Fibroblast of upper back skin (primary cell): ENCODE data around the gene MRPS31.
A peak's percentile ranks its signal among the peaks of the same experiment; 100 is the strongest.
"Not testable (repeated sequence)": the region's sequence is repeated elsewhere in the genome, so short reads cannot be mapped to it uniquely, and the experiment has no call there.

ENCODE experiments used
- DNase-seq: peaks from one replicate; pipeline ENCODE4 v3.0.0-alpha.2; 2013

MRPS31 gene

DNA sequence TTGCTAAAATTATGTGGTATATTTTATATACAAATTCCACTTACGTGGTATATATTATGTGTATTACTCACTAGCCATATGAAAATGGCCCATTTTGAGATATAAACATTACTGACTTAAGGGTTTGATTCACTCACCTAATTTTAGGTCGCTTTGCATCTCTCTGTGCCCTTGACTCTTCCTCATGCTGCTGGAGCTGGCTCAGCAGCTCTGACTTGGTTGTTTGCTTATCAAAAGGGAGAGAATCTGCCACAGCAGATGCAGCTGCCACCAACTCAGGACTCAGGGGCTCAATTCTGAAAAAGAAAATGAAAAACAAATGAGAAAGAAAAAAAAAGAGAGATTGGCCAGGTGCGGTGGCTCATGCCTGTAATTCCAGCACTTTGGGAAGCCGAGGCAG lies 12.2 kb downstream of the MRPS31 start:
- no peak for DNase-seq

DNA sequence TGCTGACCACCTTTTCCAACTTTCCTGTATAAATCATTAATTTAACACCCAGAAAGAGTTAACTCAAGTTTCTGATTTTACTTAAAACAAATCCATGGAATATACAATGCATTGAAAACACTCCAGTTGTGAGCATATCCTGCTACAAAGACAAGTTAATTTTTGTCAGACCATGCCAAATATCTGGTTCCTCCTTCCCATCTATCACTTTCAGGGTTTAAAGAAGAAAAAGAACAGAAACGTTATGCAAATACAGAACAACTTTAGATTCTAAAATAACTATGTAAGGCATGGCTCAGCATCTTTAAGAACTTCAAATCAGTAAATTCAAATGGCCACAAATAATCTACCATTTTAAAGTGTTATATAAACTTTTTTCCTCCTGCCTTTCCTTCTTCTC lies 14.9 kb downstream of the MRPS31 start:
- no peak for DNase-seq

DNA sequence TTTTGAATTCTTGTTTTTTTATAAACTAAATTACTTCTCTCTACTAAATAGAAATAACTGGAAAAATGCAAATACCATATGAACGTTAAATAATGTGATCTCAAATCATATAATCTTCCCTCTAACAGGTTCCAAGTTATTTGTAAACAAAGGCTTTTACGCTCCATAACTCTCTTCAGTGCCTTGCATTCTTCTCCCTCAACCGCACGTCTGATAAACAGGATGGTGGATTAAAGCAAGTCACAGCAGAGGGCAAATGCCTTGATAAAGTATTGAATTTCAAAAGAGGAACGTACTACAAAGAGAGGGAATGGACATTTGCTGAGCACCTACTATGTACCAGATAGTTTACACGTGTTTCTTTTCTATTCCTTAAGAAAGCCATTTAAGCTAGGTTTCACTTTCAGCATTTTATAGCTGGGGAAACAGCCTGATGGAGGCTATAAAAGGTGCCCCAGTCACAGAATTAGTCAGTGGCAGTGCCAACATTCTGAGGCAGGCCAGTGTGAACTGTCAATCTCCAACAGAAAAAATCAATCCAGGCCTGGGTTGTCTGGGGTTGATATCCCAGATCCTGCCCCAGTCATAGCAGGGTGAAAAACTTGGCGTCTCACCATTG lies 15.8 kb downstream of the MRPS31 start:
- no peak for DNase-seq

DNA sequence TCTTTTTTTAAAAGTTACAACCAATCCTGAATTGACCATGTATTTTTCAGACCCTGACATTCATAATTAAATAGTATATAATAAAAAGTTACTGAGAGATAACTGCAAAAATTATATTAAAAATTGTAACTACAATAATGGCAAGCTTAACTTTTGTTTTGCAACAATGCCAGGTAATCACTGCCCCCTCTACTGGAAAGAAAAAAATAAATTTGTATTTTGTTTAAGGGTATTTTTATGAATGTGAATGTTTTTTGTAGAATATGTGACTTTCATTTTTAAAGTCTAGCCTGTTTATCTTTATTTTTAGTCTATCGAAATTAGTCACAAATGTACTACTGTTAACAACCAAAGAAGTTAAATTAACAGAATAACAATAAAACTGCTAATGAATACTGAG lies 21.7 kb downstream of the MRPS31 start:
- DNase-seq: no peak

DNA sequence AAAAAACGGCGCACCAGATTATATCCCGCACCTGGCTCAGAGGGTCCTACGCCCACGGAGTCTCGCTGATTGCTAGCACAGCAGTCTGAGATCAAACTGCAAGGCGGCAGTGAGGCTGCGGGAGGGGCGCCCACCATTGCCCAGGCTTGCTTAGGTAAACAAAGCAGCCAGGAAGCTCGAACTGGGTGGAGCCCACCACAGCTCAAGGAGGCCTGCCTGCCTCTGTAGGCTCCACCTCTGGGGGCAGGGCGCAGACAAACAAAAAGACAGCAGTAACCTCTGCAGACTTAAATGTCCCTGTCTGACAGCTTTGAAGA lies 35.8 kb downstream of the MRPS31 start:
- not testable (repeated sequence) for DNase-seq

DNA sequence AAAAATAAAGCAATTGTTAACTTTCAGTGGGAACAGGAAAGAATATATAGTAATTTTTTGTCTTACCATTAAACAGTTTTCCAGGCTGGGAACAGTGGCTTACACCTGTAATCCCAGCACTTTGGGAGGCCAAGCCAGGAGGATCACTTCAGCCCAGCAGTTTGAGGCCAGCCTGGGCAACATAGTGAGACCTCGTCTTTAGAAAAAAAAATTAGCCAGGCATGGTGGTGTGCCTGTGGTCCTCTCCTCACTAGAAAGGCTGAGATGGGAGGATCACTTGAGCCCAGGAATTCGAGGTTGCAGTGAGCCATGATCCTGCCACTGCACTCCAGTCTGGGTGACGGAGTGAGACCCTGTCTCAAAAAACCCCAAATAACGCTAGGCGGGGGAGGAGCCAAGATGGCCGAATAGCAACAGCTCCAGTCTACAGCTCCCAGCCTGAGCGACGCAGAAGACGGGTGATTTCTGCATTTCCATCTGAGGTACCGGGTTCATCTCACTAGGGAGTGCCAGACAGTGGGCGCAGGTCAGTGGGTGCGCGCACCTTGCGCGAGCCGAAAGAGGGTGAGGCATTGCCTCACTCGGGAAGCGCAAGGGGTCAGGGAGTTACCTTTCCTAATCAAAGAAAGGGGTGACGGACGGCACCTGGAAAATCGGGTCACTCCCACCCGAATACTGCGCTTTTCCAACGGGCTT lies 36.3 kb downstream of the MRPS31 start:
- DNase-seq: not testable (repeated sequence)

DNA sequence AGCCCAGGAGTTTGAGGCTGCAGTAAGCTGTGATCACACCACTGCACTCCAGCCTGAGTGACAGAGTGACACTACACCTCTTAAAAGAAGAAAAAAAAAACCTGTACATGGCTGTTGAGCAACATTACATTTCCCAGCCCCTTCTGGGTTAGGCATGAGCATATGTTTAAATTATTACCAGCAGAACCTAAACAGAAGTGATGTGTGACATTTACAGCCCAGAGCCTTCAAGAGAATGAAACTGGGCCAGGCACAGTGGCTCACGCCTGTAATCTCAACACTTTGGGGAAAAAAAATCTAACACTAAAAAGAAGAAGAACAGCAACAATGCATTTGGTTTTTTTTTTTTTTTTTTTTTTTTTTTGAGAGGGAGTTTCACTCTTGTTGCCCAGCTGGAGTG lies 38.3 kb downstream of the MRPS31 start:
- no peak for DNase-seq

DNA sequence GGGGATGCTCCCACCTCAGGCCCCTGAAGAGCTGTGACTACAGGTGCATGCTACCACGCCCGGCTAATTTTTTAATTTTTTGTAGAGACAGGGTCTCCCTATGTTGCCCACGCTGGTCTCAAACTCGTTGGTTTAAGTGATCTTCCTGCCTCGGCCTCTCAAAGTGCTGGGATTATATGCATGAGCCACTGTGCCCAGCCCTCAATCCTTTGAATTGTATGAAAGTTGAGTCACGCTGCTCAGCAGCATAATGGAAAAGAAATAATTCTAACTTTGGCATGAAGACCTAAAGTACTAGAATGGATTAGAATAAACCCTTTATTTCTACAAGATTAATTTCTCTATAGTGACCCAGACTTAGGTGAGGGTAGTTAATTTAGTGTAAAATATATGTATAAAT lies 42.4 kb downstream of the MRPS31 start:
- no peak for DNase-seq

DNA sequence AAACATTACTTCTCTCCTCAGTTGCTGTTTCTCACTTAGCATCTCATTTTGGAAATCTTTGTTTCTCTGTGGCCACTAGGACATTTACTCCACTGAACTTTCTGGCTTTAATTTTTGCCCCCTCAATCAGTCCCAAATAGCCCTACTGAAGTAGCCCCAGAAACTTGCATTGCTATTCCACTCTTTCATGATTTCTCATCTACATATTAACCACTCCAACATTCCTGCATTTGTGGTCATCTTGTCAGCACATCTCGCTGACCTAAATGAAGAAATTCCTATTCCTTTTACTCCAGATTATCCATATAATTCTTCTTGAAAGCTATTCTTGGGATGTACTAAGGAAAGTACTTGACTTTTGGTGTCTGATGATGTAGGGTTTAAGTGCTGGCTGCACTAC lies 56.6 kb downstream of the MRPS31 start:
- not testable (repeated sequence) for DNase-seq

DNA sequence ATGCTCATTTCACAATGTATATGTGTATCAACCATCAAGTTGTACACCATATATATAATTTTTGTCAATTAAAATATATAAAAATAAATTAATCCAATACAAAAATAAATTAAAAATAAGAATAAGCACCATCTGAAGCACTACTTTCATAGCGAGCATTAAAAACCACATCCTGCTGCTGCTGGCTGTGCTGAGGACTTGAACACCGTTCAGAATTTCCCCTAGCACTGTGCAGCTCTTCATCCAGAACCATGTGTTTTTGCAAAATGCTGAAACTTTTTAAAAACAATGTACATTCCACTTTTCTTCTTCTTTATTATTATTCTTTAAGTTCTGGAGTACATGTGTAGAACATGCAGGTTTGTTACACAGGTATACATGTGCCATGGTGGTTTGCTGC lies 64.6 kb downstream of the MRPS31 start:
- DNase-seq: no peak

DNA sequence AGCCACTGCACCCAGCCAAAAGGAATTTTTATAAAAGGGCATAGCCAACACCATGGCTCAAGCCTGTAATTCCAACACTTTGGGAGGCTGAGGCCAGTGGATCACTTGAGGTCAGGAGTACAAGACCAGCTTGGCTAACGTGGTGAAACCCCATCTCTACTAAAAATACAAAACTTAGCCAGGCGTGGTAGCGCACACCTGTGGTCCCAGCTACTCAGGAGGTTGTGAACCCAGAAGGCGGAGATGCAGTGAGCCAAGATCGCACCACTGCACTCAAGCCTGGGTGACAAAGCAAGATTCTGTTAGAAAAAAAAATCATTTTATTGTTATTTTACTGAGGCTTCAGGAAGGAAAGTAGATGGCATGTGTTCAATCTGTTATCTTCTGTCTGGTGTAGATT lies 73.3 kb downstream of the MRPS31 start:
- no peak for DNase-seq

DNA sequence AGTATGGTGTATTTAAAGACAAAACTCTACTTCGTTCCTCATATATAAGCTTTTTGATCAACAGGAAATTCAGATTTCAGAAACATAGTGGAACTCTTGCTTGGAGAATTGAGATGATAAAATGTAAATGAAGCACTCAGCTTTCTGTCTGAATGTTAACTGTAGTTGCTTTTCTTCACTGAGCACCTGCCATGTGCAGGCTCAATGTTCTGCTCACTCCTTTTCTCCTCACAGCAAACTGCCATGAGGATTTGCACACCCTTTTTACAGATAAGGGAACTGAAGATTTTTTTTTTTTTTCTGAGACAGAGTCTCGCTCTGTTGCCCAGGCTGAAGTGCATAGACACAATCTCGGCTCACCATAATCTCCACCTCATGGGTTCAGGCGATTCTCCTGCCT lies 76.6 kb downstream of the MRPS31 start:
- no peak for DNase-seq

DNA sequence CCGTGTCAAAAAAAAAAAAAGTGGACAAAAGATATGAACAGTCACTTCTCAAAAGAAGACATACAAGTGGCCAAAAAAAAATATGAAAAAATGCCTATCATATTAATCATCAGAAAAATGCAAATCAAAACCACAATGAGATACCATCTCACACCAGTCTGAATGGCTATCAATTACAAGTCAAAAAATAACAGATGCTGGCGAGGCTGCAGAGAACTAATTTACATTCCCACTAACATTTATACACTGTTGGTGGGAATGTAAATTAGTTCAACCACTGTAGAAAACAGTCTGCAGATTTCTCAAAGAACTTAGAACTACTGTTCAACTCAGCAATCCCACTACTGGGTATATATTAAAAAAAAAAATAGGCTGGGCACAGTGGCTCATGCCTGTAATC lies 78.0 kb downstream of the MRPS31 start:
- DNase-seq: peak; percentile 28

DNA sequence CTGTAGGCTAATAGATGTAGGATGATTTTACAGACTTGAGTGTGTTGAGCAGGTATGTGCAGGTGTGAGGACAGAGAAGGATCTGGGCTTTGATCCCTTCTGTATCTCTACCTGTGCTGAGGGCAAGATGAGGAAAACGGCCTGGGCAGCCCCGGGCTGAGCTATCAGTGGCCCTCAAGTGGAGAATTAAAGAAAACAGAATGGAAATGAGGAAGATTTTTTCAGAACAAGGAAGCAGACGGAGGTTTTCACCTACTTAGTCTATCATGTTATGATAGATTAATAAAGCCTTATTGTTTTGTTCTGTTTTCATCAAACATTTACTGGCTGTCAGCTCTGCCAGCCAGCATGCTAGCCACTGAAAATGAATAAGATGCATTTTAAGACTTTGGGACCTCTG lies 82.2 kb downstream of the MRPS31 start:
- DNase-seq: no peak

DNA sequence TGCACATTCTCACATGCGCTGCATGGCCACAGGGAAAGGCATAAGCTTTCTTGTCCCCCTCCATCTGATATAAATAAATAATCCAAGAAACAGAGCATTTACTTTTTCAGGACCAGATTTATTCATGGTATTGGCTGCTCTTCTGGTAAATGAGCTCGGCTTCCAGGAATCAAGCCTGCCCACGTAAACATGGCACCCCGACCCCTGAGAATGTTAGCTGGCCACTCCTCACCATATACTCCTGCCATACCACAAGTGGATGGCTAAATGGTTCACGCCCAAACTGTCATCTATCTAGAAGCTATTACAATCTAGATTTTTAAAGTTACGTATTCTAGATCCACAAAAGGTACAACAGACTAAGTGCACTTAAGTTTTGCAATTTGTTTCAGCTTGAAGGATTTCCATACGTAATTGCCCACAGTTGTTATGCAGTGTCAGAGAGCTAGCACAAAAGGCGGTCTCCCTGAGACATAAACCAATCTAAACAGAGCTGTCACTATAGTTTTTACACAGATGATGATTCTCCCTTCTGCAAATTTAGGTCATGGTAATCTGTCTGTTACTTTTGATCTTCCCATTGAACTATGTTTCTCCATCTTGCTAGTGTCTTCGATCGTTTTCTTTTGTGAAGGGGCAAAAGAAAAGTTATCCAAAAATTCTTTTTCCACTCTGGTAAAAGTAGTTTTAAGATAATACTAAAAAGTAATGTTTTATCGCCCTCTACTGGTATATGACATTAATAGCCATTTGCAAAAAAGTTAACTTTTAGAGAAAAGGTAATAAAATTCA lies 88.3 kb downstream of the MRPS31 start:
- DNase-seq: no peak

DNA sequence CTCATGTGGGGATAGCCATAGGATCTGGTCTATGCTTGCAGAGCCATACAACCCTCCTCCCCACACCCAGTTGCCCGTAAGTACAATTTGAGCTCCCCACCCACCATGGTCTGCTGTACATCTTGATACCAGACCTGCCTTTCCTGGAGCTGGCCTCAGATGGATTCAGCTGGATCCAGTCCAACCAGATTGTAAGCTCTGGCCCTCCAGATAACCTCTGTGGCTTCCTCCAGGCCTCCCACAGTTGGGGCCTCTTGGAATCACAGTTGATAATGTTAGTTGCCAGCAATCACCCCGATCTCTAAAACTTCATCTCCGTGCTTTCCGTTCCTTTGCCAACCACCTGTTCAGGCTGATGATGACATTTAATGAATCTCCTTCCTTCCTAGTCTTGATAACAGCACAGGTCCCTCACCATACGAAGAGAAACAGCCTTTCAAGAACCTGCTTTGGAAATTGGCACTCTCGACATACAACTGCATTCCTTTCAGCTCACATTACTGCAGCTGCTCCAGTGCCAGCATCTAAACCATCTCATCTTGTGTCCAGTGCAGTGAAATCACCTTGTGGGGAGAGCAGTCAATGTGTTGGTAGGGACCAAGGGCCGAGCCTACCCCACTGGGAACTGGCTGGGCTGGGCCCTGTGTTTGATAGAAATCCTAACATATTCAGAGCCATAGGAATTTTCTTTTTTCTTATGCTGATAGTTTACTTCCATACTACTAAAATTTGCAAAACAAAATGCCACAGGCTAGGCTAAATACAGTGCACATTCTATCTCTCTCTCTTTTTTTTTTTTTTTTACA lies 89.4 kb downstream of the MRPS31 start:
- DNase-seq: no peak

DNA sequence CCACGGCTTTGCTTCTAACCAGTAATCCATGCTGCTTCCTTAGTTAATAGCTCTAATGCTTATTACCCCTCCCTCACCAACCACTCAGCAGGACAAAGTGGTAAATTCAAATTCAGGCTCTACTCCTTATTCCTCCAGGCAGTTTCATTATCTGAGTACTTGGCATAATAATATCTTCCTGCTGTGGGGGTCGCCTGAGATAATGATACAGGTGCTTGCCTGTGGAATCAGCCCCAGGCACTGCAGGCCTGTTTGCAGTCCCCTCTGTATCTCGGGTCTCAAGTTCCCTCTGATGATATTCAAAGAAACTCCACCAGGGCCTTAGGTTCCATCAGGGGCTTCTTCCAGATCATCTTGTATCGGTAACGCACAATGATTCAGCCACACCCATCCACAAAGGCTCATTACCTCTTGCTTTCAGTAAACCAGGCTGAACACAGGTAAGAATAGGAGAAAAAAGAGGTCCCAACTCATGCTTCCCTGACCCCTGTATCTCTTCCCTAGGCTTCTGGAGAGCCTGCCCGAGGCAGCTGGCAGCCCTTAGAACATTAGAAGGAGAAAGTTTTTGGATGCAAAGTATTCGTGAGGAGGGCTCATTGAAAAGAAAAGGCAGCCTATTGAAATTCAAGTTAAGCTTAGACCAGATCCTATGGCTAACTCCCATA lies 90.2 kb downstream of the MRPS31 start:
- no peak for DNase-seq

DNA sequence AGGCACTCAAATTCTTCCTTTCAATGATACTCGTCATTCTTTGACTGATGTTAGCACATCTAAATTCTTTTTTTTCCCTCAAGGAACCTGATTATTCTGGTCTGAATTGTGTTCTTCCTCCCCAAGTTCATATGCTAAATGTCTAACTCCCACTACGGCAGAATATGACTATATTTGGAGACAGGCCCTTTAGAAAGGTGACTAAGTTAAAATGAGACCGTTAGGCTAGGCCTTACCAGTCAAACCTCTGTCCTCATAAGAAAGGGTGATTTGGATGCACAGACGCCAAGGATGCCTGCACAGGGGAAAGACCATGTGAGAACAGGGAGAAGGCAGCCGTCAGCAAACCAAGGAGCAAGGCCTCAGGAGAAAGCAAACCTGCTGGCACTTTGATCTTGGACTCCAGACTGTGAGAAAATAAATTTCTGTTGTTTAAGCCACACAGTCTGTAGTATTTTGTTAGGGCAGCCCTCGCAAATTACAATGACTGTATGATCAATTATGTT lies 91.5 kb downstream of the MRPS31 start:
- no peak for DNase-seq
